NCI-H82 treated with DMSO at 0.1 percent for 48 hours (cell line): Measurements from ENCODE around the gene HHIP.

Experiments
- DNase-seq: peaks from one replicate; lab custom pipeline; 2025; ENCODE audit not compliant: unreplicated experiment; lab: John Stamatoyannopoulos, UW

HHIP gene

DNA sequence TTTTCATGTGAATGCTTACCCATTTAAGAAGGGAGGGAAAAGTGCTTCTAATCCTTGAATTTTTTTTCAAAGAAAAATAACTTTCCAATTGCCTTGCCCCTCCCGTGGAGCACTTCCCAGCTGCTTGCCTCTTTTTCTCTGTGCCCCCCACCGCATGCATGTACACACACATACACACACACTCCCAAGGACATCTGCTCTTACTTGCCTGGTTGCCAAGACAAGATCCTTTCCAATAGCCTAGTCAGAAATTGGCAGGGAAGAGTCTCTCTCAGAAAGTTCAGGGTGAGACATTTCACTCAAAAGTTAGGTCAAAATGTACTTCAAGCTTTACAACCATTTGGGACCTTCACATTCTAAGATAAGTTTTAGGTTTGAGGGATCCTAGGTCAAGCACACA lies 10.9 kb downstream of the HHIP start:
- DNase-seq, result no peak

DNA sequence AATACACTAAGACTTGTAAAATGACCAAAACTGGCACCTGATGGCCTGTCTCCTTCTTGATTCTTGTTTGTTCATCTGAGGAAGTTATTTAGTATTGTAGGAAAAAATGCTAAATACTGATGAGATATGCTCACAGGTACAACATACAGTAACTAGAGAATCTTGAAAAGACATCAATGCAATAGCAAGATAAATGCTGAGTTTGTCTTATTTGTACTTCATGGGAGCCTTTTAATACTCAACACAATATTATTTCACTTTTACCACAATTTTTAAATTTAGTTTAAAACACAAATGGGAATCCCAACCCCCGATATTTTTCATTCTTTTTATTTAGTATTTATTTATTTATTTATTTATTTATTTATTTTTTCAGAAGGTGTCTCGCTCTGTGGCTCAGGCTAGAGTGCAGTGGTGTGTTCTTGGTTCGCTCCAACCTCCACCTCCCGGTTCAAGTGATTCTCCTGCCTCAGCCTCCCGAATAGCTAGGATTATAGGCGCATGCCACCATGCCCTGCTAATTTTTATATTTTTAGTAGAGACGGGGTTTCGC lies 12.1 kb downstream of the HHIP start:
- no peak for DNase-seq

DNA sequence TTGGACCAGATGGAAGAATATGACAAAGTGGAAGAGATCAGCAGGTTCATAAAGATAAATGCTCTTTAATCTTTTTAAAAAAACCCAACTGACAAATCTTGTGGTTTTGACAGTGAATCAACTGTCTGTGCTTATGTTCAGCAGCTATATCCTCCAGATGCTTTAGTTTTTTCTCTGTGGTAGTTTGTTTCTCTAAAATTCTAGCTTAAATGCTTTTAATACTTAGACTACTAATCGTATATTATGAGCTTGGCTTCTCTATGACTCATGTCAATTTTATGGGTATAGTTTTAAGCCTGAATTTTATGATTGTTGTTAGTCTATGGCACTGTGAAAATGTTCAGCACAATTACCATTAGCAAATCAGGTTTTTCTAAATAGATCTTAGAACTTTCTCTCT lies 12.9 kb downstream of the HHIP start:
- no peak for DNase-seq

DNA sequence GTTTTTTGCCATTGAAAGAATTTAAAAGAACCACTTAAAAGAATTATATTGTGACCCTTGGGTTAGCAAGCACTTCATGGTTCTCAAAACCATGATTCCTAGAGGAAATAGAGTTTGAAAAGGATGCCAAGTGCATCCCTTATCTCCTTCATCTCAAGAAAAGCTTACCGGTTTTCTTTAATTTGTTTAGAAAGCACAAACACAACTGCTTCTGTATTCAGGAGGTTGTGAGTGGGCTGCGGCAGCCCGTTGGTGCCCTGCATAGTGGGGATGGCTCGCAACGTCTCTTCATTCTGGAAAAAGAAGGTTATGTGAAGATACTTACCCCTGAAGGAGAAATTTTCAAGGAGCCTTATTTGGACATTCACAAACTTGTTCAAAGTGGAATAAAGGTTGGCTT lies 13.5 kb downstream of the HHIP start:
- DNase-seq, result no peak

DNA sequence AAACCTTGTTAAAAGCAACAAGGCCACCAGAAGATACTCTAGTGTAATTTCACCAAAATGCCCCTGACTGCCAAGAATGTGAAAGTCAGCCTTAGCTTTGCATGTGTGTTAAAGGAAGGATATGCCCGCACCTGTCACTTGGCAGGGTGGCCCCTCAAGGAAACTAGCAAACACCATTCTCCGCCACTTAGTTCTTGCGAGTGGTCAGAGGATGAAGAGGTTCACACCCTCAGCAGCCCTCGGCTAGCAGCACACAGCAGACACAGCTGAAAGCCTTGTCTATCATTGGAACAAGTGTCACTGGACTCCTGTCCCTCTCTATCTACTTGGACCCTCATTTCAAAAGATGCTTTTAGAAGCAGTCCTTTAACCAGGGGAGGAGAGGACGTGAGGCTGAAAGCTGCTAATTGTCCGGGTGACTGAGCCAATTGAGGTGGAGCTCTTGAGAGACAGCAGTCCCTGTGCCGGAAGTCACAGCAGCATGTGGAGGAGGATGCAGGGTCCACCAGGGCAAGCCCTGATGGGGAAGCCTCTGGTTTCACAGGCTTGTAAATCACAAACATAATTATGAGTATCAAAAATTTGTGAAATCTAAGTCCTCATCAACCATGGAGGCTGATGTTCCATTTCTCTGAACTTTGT lies 18.0 kb downstream of the HHIP start:
- no peak for DNase-seq

DNA sequence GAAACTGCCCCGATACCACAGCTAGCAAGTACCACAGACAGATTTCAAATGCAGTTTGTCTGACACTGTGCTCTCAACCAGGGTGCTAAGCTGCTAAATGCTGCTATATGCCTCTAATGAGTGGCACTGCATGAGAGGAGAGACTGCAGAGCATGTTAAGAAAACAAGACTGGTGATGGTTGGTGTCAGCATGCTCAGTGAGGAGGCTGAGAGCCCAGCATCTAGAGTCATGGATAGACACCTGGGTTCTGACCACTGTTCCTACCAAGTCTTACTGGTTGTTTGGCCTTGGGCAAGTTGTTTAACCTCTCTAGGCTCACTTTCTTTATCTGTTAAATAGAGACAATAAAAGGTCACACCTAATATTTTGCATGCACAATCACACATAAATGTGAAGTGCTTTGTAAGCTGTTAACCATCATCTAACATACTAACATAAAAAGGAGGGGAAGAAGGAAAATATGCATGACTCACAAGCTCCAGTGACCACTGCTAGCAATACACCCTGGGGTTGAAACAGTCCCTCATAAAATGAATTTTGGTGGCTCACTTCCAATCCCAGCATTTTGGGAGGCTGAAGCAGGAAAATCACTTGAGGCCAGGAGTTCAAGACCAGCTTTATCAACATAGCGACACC lies 20.7 kb downstream of the HHIP start:
- no peak for DNase-seq

DNA sequence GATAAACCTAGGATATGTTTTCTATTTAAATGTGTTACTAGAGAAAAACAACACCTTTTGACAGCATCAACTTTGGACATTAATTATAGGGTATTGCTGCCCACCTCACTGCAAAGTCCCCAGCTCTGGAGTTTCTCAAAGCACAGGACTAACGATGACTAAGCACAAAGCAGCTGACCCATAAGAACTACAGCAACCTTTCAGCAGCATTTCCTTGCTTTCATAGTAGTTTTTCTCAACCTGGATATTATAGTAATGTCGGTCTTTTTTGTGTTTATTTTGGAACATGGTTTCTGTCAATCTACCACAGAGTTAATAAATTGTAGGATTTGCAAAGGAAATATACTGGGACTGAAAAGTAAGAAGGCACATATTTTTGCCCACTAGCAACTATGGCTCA lies 21.5 kb downstream of the HHIP start:
- no peak for DNase-seq

DNA sequence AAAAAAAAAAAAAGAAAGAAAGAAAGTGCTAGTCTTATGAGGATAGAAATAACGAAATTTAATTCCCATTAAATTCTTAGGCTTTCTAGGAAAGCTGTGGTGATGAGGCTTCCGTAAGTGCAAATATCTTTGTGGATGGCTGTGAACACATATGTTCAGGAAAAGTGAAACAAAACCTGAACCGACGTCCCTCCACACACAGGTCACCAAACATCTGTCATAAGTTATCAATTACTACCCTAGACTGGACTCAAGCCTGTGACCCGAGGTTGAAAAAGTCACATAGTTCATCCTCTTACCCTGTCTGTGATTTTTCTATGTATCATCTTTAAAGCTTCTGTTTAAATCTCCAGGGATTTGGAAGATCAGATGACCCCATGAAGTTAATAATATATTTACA lies 24.8 kb downstream of the HHIP start:
- DNase-seq, result no peak

DNA sequence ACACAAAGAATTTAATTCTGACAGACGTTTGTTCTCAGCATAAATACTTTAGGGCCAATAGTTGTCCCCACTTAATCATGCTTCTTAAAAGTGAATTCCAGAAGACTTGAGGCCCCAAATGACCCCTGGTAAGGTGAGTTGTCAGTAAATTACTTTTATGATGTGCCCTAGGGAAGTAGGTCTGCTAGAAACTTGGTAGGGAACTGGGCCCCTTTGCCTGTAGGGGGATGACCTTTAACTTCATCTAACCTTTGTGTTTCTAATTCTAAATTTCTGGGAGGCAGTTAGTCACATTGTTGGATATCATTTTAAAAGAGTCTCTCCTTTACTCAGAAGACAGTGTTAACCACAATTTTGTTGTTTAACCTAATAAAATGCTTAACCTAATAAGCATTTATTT lies 28.8 kb downstream of the HHIP start:
- DNase-seq, result no peak

DNA sequence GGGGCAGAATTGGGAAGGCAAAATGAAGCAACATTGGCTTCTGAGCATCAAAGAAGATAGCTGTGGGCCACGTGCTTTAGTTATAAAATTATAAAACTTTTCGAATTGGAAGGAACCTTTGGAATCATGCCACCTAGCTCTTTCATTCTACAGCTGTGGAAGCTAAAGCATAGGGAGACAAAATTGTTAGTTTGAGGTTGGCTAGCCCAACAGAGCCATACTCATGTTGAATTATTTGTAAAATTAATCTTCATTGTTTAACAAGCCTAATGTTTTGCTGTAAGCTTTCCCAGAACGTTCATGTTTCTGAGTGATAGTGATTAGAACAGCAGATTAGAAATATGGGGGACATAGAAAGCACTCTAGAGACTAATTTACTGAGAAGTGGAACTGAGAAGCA lies 35.9 kb downstream of the HHIP start:
- no peak for DNase-seq

DNA sequence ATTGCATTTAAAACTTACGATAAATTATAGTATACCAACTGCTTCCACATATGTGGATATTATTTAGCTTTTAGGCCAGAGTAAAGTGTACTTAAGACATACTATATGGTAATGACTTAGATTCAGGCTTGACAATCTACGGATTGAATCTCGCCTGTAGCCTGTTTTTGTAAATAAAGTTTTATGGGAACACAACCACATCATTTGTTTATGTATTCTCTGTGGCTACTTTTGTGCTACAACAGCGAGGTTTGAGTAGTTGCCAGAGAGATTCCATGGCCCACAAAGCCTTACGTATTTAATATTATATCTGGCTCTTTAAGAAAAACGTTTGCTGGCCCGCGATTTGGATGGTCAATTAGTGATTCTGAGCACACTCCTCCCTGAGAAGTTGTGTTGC lies 37.6 kb downstream of the HHIP start:
- DNase-seq, result no peak

DNA sequence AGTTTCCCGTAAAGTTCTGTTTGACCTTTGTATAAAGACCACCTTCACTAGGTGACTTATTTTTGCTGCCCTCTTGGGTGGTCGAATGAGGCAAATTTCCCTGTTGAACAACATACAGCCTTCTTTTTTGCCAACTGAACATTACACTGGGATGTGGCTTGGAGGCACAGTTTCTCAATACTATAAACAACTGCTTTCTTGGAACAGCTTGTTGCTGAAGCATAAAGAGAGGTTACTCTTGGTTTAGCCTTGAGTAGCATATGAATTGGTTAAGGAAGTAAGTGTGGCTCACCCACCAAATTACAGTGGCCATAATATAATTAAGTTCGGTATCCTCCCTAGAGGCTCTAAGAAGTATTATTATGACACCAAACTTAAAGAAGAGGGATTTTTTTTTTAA lies 40.0 kb downstream of the HHIP start:
- DNase-seq, result no peak

DNA sequence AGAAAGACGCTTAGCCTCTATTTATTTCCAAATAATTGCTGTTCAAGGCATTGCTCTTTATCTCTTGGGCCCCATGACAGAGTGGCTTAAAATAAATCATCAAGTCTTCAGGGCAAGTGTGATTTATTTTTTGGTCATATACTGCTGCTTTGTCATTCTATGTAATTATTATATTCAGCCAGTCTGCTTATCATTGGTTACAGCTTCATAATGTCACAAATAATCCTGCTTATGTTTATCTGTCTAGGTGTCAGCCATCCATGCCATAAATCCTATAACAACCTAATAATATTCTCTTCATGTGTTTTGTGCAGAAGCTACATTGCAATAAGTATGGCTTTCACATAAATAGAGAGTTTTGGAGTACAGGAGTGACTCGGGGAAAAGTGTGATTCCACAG lies 41.0 kb downstream of the HHIP start:
- no peak for DNase-seq

DNA sequence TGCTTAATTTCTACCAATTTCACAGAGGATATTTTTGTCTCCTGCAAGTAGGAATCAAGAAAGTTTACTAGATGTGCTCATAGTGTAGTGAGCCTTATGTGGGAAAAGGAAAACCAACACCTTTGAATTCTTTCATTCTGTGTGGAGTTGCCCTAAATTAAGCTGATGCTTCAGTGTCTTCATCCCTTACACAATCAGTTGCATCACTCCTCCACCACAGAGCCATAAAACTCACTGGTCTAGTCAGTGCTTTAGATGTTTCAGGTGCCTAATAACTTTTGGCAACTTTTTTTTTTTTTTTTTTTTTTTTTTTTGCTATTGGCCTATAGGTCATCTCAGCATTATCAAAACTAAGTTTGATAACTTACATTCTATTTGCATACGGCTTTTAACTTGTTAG lies 41.5 kb downstream of the HHIP start:
- no peak for DNase-seq

DNA sequence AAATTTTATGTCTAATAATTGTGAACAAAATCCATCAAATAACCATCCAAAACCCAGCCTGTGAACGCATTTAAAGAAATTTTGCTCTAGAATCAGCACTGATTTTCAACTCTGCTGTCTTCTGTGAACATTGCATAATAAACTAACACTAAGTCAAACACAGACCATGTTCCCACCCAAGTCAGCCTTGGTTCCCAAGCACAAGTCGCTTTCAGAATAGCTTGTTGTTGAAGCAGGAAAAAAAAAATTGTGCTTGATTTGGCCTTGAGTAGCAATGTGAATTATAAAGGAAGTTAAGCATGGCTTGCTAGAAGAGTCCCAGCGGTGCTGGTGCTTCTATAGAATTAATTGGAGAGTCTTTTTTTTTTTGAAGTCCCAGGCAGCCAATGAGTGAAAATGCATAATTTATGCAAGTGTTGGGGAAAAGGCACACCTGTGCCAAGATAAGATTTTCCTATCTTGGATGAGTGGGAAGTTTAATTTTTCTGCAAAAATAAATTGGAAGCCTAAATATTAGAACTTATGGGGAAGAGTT lies 42.1 kb downstream of the HHIP start:
- DNase-seq, result no peak

DNA sequence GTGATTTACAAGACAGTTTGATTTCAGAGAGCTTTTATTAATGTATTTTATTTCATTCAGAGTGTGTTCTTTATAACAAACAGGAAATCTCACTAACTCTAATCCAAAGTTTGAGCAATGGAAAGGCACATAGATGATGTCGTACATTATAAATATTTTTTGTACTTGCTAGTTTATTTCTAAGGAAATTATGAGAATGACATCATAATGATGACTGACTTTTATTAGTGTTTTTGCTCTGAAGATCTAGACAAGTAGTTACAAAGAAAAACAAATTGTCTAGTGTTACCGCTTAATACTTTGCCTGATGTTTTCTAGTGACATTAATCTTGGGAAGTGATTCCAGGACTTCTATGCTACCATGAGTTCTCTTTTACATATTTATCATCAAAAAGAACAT lies 43.2 kb downstream of the HHIP start:
- DNase-seq, result no peak

DNA sequence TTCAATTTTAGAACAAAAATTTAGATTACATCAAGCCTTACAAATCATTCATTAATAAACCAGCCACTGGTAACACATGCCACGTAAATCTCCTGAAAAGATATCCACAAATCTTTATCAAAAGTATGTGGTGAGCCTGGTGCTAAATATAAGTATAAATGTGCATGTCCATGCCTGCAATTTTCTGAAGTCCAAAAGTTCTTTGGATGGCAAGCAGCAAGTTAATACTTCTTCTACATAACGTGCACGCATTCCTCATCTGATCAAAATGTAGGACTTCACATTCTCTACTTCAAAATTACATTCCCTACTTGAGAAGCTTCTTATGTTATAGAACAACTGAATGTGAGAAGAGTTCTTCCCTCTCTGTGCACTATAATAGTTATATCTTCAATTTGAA lies 49.8 kb downstream of the HHIP start:
- DNase-seq, result no peak

DNA sequence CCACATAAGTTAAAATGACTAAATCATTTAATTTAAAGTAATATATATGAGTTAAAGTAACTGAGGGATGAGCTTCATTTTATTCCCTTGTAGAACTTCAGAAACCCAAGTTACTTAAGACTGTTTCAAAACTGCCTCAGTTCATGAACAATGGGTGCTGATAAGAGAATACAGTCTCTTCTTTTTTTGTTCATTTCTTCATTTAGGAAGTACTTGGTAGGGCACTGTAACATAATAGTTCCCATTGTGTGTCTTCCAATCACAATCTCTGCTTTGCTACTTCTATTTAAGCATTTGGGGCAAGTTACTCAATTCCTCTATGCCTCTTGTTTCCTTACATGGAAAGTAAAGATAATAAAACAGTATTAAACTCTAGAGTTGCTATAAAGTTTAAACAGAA lies 50.4 kb downstream of the HHIP start:
- no peak for DNase-seq

DNA sequence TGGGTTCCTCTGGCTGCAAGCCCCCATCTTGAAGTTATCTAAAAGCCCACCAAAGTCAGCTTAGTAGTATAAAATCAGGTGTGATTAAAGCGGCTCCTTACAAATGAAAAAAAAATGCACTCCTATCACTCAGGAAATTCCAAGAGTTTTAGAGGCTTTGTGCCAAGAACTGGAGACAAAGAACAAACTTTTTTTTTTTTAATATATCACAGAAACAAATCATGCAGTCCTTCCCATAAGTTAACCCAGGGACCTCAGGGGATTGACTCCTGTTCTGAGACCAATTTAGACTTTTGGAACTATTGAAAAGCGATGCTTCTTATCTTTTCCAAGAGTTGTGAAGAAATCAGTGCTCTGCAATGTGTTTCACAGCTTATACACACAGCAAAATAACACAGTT lies 53.6 kb downstream of the HHIP start:
- DNase-seq, result no peak

DNA sequence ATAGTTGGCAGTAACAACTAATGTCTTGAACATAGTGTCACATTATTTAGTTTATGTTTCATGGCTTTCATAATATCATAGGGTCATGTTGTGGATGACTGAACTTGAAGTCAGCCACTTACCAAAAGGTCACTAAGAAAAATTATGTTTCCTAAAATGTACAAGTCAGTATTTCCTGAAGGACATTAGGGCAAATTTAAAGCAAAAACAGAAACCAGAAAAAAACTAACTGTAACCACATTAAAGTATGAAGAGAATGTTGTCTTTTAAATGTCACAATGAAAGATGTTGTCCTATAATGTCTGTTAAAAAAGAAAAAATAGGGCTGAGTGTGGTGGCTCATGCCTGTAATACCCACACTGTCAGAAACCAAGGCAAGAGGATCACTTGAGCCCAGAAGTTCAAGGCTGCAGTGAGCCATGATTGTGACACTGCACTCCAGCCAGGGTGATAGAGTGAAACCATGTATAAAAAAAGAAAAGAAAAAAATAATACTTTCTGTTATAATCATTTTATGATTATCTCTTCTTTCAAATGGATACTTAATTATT lies 55.8 kb downstream of the HHIP start:
- no peak for DNase-seq

DNA sequence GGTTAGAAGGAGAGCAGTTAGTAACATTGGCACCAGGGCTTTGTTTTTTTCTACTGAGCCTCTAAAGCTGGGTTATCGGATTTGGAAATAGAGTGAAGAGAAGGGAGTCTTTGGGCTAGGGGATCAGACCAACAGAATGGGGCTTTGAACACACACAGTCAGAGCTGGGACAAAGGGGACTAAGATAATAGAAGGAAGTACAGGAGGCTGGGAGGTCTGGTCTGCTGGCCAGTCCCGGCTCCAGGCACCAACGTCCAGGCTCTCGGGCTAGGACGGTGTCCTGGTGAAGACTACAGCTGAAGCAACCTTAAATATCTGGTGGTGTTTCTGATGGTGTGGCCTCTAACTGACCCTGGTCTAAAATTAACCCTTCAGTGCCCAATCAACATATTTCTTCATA lies 57.5 kb downstream of the HHIP start:
- peak; percentile 76 for DNase-seq
